Fibroblast of lung (primary cell): ENCODE data around the gene DNM3. TPM values are rescaled to one million over a fixed set of nuclear protein-coding genes. Genes with fewer than 3 reads are reported as not detected.
A peak's percentile ranks its signal among the peaks of the same experiment; 100 is the strongest.

Experiments
- DNase-seq, 2 donors: peaks; one replicate each; pipeline versions ENCODE4 v3.0.0 to v3.0.0-alpha.2; 2010; ENCODE audit warnings: low read depth in 2 of 2
- H2AFZ ChIP-seq: 2 replicates; pipeline ENCODE4 v1.5.1; 2012; ENCODE audit warnings: low read length, control low read depth, inconsistent platforms
- H3K27ac ChIP-seq: 2 replicates; pipeline ENCODE4 v1.5.1; 2011; ENCODE audit warnings: low read length, control low read depth; ENCODE audit not compliant: insufficient read depth
- H3K27me3 ChIP-seq: 2 replicates; pipeline ENCODE4 v1.5.1; 2011; ENCODE audit warnings: mild to moderate bottlenecking, low read length; ENCODE audit not compliant: control insufficient read depth, insufficient read depth
- H3K36me3 ChIP-seq: 2 replicates; pipeline ENCODE4 v1.5.1; 2011; ENCODE audit warnings: low read length; ENCODE audit not compliant: control insufficient read depth, insufficient read depth
- H3K4me1 ChIP-seq: 2 replicates; pipeline ENCODE4 v1.5.1; 2011; ENCODE audit warnings: low read length; ENCODE audit not compliant: control insufficient read depth, insufficient read depth; ENCODE audit errors: extremely low read depth
- H3K4me2 ChIP-seq: 2 replicates; pipeline ENCODE4 v1.5.1; 2011; ENCODE audit warnings: low read length, control low read depth; ENCODE audit not compliant: insufficient read depth; ENCODE audit errors: extremely low read depth
- H3K4me3 ChIP-seq, 4 experiments: fragments of 200-600 bp in 1 of 4; sonication (generic) in 1 of 4; replicated peaks in 1 of 4; 2 replicates each; pipeline ENCODE4 v1.5.1; 2011 to 2016; ENCODE audit warnings: low read length in 4 of 4, low read depth in 3 of 4, mild to moderate bottlenecking in 3 of 4, control low read depth in 2 of 4, inconsistent platforms in 1 of 4, mixed read lengths in 1 of 4; ENCODE audit not compliant: insufficient read depth in 1 of 4; ENCODE audit errors: control extremely low read depth in 1 of 4
- H3K79me2 ChIP-seq: 2 replicates; pipeline ENCODE4 v1.5.1; 2012; ENCODE audit warnings: mild to moderate bottlenecking, low read length, inconsistent platforms; ENCODE audit not compliant: control insufficient read depth, insufficient read depth
- H3K9ac ChIP-seq: 2 replicates; pipeline ENCODE4 v1.5.1; 2011; ENCODE audit warnings: mild to moderate bottlenecking, low read length, control low read depth; ENCODE audit not compliant: insufficient read depth
- H3K9me3 ChIP-seq: 2 replicates; pipeline ENCODE4 v1.5.1; 2012; ENCODE audit warnings: low read depth, low read length; ENCODE audit not compliant: control insufficient read depth, insufficient read depth
- H4K20me1 ChIP-seq: 2 replicates; pipeline ENCODE4 v1.5.1; 2011; ENCODE audit warnings: low read length; ENCODE audit not compliant: control insufficient read depth, insufficient read depth; ENCODE audit errors: extremely low read depth
- CTCF ChIP-seq, 2 donors: IDR thresholded peaks in 1 of 2; conservative IDR thresholded peaks in 1 of 2; 1 replicate in 1 of 2; 2 replicates in 1 of 2; pipeline ENCODE4 v1.5.1; 2011 to 2012; ENCODE audit warnings: low read length in 2 of 2, control low read depth in 1 of 2, inconsistent platforms in 1 of 2, low read depth in 1 of 2, mild to moderate bottlenecking in 1 of 2
- EZH2 ChIP-seq: IDR thresholded peaks from 2 replicates; pipeline ENCODE4 v1.5.1; 2012; ENCODE audit warnings: low read length, control low read depth, mild to moderate bottlenecking; ENCODE audit errors: missing control alignments
- polyA plus RNA-seq, 2 donors: library from polyadenylated mRNA; depleted of rRNA in 1 of 2; stranded (reverse) in 1 of 2; unstranded in 1 of 2; fragments of >200 nt; gene quantifications; 2 replicates each; pipeline ENCODE4 v1.2.1, GENCODE V29; 2011 to 2012; ENCODE audit warnings: missing spikeins in 1 of 2
- total RNA-seq: library from RNA; depleted of rRNA; stranded (reverse); fragments of >200 nt; gene quantifications from 2 replicates; pipeline ENCODE4 v1.2.1, GENCODE V29; 2014

Gene DNM3
- total and polyA plus RNA-seq, 2 donors (not counting 1 experiment from before 2014, with no cell fraction given), result 1.6 to 3.6 TPM

DNA sequence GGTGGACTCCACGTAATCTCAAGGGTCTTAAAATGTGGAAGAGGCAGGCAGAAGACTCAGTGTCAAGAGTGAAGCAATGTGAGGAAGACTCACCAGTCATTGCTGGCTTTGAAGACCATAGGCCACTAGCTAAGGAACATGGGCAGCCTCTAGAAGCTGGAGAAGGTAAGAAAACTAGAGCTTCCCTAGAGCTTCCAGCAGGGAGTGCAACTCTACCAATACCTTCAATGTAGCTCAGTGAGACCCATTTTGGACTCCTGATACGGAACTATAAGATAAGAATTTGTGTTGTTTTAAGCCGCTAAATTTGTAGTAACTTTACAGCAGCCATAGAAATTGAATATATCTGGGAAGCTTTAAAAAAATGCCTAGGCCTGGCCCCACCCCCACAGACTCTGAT, 41.0 kb upstream of the DNM3 start:
- Histone ChIP-seq H3K4me2 (no peak overlapping the region), H2AFZ (no peak overlapping the region), H3K36me3 (peaks cover 2% of the 10 kb centered on the region), H3K9ac (no peak overlapping the region), H3K27me3 (no peaks in the 10 kb centered on the region), H4K20me1 (no peaks in the 10 kb centered on the region), H3K9me3 (no peaks in the 10 kb centered on the region), H3K4me3 (no peak overlapping the region), H3K27ac (no peak overlapping the region), H3K4me1 (peaks cover 9% of the 10 kb centered on the region), H3K79me2 (no peaks in the 10 kb centered on the region)
- no peak for DNase-seq
- TF ChIP-seq EZH2 (no peak), CTCF (conservative IDR thresholded peaks at IDR 0.05 in 1 of 2, IDR thresholded peaks at IDR 0.05 in 1 of 2; ENCODE audit: low read depth in 1 of 2, low read length in 2 of 2) (no peak)

- Histone ChIP-seq H2AFZ (no peak overlapping the region), H3K9me3 (no peaks in the 10 kb centered on the region), H3K4me2 (no peak overlapping the region), H3K9ac (no peak overlapping the region), H3K36me3 (peaks cover 2% of the 10 kb centered on the region), H3K79me2 (no peaks in the 10 kb centered on the region), H3K27ac (no peak overlapping the region), H3K4me3 (no peak overlapping the region), H4K20me1 (no peaks in the 10 kb centered on the region), H3K4me1 (peaks cover 9% of the 10 kb centered on the region), H3K27me3 (no peaks in the 10 kb centered on the region)
- TF ChIP-seq EZH2 (no peak), CTCF (conservative IDR thresholded peaks at IDR 0.05 in 1 of 2, IDR thresholded peaks at IDR 0.05 in 1 of 2; ENCODE audit: low read depth in 1 of 2, low read length in 2 of 2) (no peak)
- no peak for DNase-seq
Measured at GRCh38 chr1:171800851-171801250, 40.4 kb upstream of the DNM3 start.

DNA sequence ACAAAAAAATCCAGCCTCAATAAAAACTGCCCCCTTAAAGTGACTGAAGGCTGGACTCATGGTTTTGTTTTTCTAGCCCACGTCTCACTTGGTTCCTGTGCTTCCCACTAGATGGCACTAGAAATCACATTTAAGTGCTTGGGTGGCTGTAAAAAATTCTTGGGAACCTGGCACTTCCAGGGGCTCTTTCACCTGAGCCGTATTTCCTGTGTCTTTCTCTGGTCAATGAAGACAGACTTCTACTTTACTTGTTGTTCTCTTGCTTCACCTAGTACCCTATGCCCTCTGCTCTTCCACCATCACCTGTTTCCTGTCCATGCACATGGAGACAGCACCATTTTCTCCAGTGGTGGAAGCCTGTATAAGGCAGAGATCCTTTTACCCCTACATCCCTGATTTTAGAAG, 39.8 kb upstream of the DNM3 start:
- Histone ChIP-seq H4K20me1 (no peaks in the 10 kb centered on the region), H3K4me1 (peaks cover 9% of the 10 kb centered on the region), H2AFZ (no peak overlapping the region), H3K79me2 (no peaks in the 10 kb centered on the region), H3K4me3 (no peak overlapping the region), H3K9ac (no peak overlapping the region), H3K27me3 (no peaks in the 10 kb centered on the region), H3K4me2 (no peak overlapping the region), H3K9me3 (no peaks in the 10 kb centered on the region), H3K36me3 (peaks cover under 1% of the 10 kb centered on the region), H3K27ac (no peak overlapping the region)
- no peak for TF ChIP-seq EZH2
- TF ChIP-seq CTCF (conservative IDR thresholded peaks at IDR 0.05 in 1 of 2, IDR thresholded peaks at IDR 0.05 in 1 of 2; ENCODE audit: low read depth in 1 of 2, low read length in 2 of 2), result peak; percentile 78 to 84
- peak; percentile 33 to 65 for DNase-seq
